Fibroblast of skin of left biceps (primary cell): ENCODE data around the gene PHKA2.
"Not testable (repeated sequence)": the region's sequence is repeated elsewhere in the genome, so short reads cannot be mapped to it uniquely, and the experiment has no call there.

Source experiments
- DNase-seq, 2 experiments: peaks; one replicate each; pipeline ENCODE4 v3.0.0-alpha.2; 2013; ENCODE audit warnings: low read depth in 2 of 2

PHKA2 gene, protein sequence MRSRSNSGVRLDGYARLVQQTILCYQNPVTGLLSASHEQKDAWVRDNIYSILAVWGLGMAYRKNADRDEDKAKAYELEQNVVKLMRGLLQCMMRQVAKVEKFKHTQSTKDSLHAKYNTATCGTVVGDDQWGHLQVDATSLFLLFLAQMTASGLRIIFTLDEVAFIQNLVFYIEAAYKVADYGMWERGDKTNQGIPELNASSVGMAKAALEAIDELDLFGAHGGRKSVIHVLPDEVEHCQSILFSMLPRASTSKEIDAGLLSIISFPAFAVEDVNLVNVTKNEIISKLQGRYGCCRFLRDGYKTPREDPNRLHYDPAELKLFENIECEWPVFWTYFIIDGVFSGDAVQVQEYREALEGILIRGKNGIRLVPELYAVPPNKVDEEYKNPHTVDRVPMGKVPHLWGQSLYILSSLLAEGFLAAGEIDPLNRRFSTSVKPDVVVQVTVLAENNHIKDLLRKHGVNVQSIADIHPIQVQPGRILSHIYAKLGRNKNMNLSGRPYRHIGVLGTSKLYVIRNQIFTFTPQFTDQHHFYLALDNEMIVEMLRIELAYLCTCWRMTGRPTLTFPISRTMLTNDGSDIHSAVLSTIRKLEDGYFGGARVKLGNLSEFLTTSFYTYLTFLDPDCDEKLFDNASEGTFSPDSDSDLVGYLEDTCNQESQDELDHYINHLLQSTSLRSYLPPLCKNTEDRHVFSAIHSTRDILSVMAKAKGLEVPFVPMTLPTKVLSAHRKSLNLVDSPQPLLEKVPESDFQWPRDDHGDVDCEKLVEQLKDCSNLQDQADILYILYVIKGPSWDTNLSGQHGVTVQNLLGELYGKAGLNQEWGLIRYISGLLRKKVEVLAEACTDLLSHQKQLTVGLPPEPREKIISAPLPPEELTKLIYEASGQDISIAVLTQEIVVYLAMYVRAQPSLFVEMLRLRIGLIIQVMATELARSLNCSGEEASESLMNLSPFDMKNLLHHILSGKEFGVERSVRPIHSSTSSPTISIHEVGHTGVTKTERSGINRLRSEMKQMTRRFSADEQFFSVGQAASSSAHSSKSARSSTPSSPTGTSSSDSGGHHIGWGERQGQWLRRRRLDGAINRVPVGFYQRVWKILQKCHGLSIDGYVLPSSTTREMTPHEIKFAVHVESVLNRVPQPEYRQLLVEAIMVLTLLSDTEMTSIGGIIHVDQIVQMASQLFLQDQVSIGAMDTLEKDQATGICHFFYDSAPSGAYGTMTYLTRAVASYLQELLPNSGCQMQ

DNA sequence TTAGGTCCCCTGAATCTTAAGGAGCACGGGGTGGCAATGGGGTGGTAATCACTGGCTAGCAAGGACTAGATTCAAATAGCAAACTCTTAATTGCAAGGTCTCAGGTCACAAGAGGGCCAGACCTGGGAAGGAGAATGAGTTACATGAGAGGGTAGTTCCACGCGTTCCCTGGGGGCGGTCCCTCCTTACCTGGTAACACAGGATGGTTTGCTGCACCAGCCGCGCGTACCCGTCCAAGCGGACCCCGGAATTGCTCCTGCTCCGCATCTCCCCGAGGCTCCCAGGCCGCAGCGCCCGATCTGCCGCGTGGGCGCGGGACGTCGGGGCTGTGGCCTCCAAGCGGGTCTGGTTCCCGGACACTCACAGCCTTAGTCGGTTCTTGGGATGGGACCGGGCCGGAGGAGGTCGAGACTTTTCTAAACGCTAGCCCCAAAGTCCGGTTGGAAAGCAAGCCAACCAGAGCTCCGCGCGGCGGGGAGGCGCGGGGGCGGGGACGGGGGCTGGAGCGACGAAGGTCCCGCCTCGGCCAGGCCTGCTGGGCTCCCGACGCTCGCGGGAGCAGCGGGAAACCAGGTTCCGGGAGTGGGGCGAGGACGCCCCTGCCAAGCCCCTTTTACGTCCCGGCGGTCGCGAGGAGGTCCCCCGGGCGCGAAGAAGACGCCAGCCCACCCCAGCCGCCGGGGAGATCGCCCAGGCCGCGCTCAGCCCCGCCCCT, at the start of gene PHKA2:
Gene PHKA2, minus strand, starts transcription at position 449 of the 715 bp plus-strand sequence. Its CDS starts 182 bp downstream, at position 267.
- no peak for DNase-seq

DNA sequence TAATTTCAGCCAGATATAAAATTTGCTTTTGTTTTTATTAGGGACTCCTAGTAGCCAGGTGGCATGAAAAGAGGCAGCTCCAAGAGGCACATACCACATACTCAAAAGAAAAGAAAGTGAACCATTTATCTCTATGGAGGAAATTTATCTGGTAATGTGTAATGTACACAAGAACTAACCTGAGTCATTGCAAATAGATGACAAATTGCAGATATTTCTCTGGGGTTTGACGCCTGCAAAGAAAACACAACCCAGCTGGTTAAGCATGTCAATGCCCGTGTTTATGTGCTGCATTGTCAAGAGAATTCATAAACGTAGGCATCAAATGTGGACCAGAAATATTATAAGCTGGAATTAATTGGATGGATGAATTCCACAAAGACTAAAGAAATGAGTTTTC, 46.9 kb upstream of the PHKA2 start:
- no peak for DNase-seq

DNA sequence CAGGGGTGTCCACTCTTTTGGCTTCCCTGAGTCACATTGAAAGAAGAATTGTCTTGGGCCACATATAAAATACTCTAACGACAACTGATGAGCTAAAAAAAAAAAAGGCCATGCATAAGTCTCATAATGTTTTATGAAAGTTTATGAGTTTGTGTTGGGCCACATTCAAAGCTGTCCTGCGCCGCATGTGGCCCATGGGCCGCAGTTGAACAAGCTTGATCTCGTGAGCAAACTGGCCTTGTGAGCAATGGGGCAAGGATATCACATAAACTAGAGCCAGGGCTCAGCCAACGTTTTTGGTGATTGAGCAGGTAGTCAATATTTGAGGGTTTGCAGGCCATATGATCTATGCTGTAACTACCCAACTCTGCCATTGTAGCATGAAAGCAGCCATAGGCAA, 44.6 kb upstream of the PHKA2 start:
- no peak for DNase-seq

DNA sequence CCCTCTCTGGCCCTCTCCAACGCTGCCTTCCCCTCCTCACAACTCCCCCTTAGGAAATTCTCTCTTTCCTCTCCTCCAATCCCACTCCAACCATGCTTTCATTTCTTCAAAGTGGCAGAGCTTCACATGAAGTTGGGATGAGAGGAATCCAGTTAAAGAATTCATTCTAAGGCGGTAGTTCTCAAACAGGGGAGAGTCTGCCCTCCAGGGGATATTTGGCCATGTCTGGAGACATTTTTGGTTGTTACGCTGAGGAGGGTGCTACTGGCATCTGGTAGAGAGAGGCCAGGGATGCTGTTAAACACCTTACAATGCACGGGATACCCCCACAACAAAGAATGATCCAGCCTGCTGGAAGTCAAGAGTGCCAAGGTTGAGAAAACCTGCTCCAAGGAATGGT, 40.5 kb upstream of the PHKA2 start:
- no peak for DNase-seq

DNA sequence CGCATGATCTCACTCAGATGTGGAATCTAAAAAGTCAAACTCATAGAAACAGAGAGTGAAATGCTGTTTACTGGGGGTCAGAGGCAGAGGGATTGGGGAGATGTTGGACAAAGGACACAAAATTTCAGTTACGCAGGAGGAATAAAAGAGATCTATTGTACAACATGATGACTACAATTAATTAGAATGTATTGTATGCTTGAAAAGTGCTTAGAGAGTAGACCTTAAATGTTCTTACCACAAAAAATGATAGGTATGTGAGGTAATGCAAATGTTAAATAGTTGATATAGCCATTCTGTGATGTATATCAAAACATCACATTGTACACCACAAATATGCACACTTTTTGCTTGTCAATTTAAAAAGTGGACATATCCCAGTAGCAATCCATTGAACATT, 36.1 kb upstream of the PHKA2 start:
- DNase-seq = no peak

DNA sequence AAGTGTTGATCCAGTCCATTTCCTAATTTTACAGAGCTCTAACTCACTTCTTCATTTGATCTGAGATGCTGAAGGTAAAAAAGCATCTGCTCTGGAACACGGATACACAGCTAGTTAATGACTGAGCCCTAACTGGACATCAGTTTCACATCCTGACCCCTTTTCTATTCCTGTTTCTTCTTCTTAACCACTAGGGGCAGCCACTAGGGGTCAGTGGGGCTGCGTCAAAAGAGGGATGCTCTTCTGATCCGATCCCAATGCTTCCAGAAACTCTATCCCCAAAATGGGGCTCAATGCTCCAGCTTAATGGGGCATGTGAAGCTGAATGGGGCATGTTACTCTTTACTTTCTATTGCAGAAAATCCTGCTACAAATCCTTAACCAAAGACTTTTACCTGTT, 33.4 kb upstream of the PHKA2 start:
- DNase-seq = no peak

DNA sequence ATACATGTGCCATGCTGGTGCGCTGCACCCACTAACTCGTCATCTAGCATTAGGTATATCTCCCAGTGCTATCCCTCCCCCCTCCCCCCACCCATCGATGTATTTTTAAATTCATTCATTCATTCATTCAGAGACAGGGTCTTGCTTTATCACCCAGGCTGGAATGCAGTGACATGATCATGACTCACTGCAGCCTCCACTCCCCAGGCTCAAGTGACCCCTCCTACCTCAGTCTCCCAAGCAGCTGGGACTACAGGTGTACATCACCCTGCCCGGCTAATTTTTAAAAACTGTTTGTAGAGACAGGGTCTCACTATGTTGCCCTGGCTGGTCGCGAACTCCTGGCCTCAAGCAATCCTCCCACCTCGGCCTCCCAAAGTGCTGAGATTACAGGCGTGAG, 32.7 kb upstream of the PHKA2 start:
- not testable (repeated sequence) for DNase-seq

DNA sequence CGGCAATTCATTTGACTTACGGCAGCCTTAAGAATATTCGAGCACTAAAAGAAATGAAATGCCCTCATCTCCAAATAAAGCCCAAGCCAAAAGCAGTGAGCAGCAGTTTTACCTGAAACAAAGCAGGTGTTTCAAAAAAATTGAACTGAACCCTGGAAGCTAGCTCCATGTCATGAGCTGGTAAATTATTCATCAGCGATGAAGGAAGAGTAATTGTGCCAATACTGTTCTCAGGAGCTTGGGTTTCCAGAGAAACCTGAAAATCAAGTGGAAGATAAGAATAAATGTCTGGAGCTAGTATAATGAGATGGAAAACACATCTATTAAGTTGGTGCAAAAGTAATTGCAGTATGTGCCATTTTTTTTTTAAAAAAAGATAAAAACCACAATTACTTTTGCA, 24.0 kb upstream of the PHKA2 start:
- no peak for DNase-seq

DNA sequence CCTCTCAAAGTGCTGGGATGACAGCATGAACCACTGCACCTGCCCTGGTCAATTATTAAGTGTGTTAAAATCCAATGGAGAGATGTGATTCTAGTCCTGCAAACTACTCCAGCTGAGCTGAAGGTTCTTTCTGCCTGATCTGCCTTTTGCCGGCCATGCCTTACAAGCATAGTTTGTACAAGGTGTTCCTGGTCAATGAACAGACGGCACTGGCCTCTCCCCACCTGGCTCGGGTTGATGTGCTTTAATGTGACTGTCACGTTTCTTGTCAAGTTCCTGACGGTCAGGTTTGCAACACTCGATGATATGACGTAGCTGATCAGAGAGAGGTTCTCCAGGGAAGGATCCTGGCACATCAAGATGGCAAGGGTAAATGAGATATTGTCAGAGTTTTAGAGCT, 23.1 kb upstream of the PHKA2 start:
- no peak for DNase-seq

DNA sequence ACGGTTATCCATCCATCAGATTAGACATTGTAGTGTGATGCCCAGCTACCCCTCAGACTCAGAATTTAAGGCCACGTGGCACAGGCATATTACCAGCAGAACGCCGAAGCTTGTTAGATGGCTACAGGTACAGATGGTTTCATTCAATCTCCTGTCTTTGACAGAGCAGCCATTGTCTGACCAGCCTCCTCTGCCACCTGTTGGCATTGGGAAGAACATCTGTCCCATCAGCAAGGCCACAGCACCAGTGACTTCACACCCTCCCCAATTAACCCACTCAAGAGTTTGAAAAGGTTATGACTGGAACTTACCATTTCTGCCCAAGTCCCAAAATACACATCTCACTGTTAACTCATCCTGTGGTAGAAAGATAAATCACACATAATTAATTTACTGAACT, 22.0 kb upstream of the PHKA2 start:
- no peak for DNase-seq

DNA sequence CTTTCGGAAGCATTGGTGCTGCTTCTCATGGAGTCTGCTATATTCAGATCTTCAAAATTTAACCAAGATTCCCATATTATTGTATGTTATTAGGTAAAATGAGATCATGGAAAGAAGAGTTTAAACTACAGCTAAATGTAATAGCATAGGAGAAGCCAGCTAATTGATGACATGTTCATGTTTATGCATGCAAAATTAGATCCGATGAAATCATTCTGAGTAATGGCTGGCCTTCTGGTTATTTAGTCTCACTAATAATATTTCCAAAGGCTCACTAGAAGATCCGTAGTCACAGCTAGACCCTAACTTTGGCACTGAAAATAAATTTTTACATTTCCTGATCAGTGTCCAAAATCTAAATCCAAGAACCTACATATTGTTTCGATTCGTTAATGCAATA, 19.8 kb upstream of the PHKA2 start:
- no peak for DNase-seq

DNA sequence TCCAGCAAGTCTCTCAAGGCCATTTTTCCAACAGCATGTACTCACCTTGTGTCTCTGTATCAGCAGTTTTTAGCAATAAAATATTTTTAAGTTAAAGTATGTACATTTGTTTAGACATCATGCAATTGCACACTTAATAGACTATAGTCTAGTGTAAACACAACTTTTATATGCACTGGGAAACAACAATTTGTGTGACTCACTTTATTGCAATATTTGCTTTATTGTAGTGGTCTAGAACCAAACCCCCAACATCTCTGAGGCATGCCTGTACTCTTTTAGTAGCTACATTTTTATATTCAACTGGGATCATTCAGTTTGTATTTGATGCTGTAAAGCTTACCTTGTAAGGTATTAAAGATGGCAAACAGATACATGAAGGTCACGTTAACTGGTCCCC, 14.7 kb upstream of the PHKA2 start:
- no peak for DNase-seq

DNA sequence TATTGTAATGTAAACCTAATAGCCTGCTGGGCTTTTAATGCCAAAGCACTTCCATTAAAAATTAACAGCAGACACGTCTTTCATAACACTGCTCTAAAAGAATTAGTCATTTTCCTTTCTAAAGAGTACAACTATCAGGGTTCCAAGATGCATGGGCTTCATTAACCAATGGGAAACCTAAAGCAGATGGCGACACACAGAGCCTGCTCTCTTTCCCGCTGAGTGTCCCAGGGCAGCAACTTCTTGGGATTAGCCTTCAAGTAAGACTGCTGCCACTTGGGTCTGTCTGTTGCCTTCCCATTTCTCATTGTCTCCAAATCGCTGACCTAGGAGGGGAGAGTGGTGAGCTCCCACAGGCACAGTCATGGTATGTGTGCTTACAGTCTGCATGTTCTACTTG, 14.0 kb upstream of the PHKA2 start:
- DNase-seq = no peak

DNA sequence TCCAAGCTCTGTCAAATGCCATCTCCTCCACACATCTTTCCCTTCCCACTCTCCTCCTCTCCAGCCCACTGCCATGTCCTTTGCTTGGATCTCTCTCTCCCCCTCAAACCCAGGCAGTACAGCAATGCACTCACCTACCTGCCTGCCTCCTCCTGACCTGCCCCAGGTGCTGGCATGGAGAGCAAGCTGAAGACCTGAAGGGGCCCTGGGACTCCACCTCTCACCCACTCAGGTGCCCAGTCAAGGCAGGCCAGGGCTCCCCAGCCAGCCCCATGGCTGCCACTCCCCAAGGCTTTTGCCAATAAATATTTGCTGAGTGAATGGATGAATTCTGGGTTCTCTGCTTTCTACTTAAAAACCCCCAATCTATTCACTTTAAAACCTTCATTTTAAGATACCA, 12.6 kb upstream of the PHKA2 start:
- DNase-seq = no peak

DNA sequence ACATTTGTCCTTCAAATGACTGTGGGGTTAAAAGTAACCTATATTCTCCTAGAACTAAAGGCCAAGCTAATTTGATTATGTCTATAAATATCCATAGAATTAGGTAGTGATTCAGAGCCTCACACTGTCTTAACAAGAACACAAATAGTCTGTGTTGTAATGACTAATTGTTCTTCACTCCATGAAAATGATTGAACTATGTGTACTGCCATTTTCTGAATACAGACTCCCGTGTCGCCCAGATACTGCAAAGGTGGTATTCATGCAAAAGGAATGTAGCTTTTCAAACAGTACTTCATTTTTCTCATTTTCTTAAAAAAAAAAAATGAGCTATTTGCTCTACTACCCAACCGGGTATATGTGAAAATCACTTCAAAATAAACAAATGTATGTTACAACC, 11.3 kb upstream of the PHKA2 start:
- peak; percentile 38 to 48 for DNase-seq

DNA sequence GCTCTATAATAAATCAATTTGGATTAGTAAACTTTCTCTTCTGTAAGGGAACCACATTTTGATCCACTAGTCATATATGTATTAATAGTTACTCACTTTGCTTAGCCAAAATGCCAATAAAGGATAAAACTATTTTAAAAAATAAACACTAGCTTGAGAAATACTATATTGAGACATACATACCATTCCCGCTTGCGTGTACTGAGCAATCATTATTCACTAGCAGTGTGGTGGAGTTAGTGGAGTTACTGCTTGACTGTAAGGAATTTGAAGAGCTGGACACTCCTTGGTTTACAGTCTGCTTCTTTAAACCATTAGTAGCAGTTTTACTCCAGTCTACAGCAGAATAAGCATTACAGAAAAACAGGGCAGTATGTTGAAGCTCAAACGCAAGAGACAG, 10.8 kb upstream of the PHKA2 start:
- peak; percentile 67 to 72 for DNase-seq

DNA sequence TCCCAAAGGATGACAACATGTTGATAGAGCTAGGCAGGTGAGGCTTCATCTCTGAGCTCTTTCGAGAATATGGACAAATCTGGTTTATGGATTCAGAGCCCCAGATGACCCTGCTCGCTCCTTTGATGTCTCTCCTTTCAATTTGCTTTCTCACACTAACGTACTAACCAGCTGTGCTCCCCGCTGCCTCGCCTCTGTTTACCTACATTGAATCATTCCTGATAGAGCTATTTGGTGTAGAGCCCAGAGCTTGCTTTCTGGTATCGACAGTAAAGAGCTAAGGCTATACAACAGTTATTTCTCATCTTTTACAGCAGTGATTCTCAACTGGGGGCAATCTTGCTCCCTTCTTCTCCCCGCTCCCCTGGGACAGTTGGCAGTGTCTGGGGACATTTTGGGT, 8.9 kb upstream of the PHKA2 start:
- no peak for DNase-seq

DNA sequence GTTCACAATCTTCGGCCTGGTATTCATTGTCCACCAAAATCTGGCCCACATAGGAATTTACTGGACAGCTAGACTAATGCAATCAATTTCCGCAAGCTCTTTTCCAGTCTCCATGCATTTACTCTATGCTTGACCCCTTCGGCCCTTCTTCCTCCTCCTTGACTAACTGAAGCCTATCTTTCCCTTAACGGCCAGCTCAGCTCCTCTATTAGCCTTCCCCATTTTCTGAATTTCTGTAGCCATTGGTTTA, 1.2 kb upstream of the PHKA2 start:
- DNase-seq = no peak

DNA sequence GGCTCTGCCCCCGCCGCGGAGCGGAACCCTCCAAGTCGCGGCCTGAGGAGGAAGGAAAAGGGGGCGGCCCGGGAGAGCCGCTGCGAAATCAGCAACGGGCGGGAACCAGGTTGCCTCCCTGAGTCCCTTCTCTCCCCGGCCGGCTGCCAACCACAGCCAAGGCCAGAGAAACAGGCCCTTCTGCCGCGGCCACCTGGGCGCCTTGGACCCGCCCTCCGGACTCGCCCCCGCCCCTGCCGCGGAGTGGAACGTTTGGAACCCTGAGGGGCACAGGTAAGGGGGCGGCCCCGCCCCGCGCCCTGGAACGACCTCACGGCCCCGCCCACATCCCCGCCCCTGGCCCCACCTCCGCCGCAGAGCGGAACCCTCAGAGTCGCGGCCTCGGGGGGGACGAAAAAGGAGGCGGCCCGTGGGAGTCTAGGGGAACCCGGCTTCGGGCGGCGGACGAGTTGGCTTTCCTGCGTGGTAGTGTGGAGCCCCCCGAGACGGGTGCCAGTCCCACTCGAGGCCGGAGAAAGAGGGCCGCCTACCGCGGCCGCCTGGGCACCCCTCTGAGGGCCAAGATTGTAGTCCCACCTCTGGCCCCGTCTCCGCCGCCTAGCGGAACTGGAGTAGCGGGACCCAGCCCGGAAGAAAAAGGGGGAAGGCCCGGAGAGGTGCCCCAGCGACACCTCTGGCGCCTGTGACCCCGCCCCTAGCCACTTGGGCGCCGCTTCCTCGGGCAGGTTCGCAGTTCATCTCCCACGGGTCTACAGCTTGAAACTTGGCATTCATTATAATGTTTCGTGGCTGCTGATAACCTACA, 669 bp upstream of the PHKA2 start:
- peak; percentile 32 to 35 for DNase-seq

DNA sequence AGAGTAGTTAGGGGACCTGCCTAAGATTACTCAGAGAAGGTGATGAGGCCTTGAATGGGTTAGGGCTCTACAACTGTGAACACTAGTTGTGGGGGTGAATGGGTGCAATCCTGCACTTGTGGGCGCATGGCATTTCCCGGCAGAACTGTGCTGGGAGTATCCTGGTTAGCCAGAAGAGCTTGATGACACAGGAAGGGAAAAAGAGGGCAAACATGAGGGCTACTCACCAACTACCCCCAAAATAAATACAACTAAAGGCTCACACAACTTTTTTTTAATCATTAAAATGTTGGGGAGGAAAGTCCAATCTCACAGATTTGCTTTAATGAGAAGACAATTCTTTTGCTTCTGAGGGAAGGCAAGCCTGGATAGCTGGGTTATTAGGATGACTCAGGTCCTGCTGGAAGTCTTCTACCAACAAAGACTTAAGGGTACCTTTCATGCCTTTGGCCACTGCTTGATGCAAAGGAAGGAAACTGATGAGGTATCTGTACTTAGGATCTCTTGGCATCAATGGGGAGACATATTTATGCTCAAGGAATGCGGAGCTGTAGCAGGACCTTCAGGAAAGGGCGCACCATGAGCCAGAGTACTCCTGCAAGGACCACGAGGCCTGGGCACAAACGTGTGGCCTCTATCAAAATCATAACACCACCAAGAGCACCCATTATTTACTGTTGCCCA, 2.6 kb downstream of the PHKA2 start:
- no peak for DNase-seq

DNA sequence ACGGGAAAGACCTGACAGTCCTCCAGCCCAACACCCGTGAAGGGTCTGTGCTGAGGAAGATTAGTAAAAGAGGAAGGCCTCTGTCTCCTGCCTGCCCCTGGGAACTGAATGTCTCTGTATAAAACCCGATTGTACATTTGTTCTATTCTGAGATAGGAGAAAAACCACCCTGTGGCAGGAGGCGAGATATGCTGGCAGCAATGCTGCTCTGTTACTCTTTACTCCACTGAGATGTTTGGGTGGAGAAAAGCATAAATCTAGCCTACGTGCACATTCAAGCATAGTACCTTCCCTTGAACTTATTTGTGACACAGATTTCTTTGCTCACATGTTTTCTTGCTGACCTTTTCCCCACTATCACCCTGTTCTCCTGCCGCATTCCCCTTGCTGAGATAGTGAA, 3.7 kb downstream of the PHKA2 start:
- DNase-seq = not testable (repeated sequence)
